Subcutaneous abdominal adipose tissue (tissue), 5 donors: Measurements from ENCODE around the gene MAJIN.
"Not testable (repeated sequence)": the region's sequence is repeated elsewhere in the genome, so short reads cannot be mapped to it uniquely, and the experiment has no call there.

ENCODE experiments used
- H3K27ac ChIP-seq: one replicate; pipeline ENCODE4 v1.7.0; 2013; ENCODE audit warnings: low read depth, mild to moderate bottlenecking, inconsistent platforms, low read length, moderate library complexity
- H3K27me3 ChIP-seq, 5 donors: one replicate each; pipeline ENCODE4 v1.7.0; 2013; ENCODE audit warnings: low read length in 5 of 5, inconsistent platforms in 1 of 5; ENCODE audit not compliant: control insufficient read depth in 5 of 5, insufficient read depth in 4 of 5
- H3K36me3 ChIP-seq, 5 donors: one replicate each; pipeline ENCODE4 v1.7.0; 2013; ENCODE audit warnings: low read length in 5 of 5; ENCODE audit not compliant: control insufficient read depth in 5 of 5, insufficient read depth in 5 of 5
- H3K4me1 ChIP-seq, 5 donors: one replicate each; pipeline ENCODE4 v1.7.0; 2013; ENCODE audit warnings: low read length in 5 of 5, mild to moderate bottlenecking in 3 of 5, moderate library complexity in 1 of 5; ENCODE audit not compliant: control insufficient read depth in 5 of 5, insufficient read depth in 5 of 5
- H3K4me3 ChIP-seq, 5 donors: one replicate each; pipeline ENCODE4 v1.7.0; 2013; ENCODE audit warnings: low read length in 5 of 5, low read depth in 1 of 5
- H3K9ac ChIP-seq, 5 donors: one replicate each; pipeline ENCODE4 v1.7.0; 2013; ENCODE audit warnings: low read length in 5 of 5, mild to moderate bottlenecking in 4 of 5, moderate library complexity in 3 of 5
- H3K9me3 ChIP-seq, 5 donors: one replicate each; pipeline ENCODE4 v1.7.0; 2013; ENCODE audit warnings: low read length in 5 of 5; ENCODE audit not compliant: control insufficient read depth in 5 of 5
- donor health status: healthy.
- donor health status: healthy.
- donor health status: healthy.
- donor health status: healthy.
- donor health status: healthy.

MAJIN gene

GRCh38 chr11:64994318-64994717, 22.4 kb upstream of the MAJIN start:
- Histone ChIP-seq H3K36me3 (no peaks in the 10 kb centered on the region), H3K9ac (no peak overlapping the region), H3K9me3 (no peaks in the 10 kb centered on the region), H3K27me3 (peaks cover 0 to 5% (median 0%) of the 10 kb centered on the region in 5 donors), H3K4me3 (no peak overlapping the region), H3K27ac (no peak overlapping the region), H3K4me1 (peaks cover 0 to 40% (median 19%) of the 10 kb centered on the region in 5 donors)

- H3K4me3 ChIP-seq, result peak overlapping the region; percentile 4 to 61 (median 58)
- no peaks in the 10 kb centered on the region for H3K9me3 ChIP-seq
- H3K9ac ChIP-seq, result peak overlapping the region in 2 of 5 donors; percentile 11 to 69
- H3K36me3 ChIP-seq, result no peaks in the 10 kb centered on the region
- H3K27ac ChIP-seq, result no peak overlapping the region
- H3K27me3 ChIP-seq, result peaks cover 0 to 5% (median 0%) of the 10 kb centered on the region in 5 donors
- peaks cover 0 to 38% (median 17%) of the 10 kb centered on the region in 5 donors for H3K4me1 ChIP-seq
These were observed 18.5 kb upstream of the MAJIN start for GRCh38 chr11:64990222-64990923.

- H3K27ac ChIP-seq, result no peak overlapping the region
- peaks cover 0 to 35% (median 17%) of the 10 kb centered on the region in 5 donors for H3K4me1 ChIP-seq
- peaks cover 0 to 5% (median 0%) of the 10 kb centered on the region in 5 donors for H3K27me3 ChIP-seq
- H3K9me3 ChIP-seq, result no peaks in the 10 kb centered on the region
- H3K36me3 ChIP-seq, result no peaks in the 10 kb centered on the region
- H3K9ac ChIP-seq, result peak overlapping the region in 1 of 5 donors; percentile 43
- peak overlapping the region; percentile 4 to 61 (median 58) for H3K4me3 ChIP-seq
These were observed 17.5 kb upstream of the MAJIN start for GRCh38 chr11:64989416-64989815.

- no peaks in the 10 kb centered on the region for H3K9me3 ChIP-seq
- no peak overlapping the region for H3K9ac ChIP-seq
- H3K27ac ChIP-seq, result no peak overlapping the region
- H3K4me3 ChIP-seq, result no peak overlapping the region
- H3K27me3 ChIP-seq, result peaks cover 0 to 5% (median 0%) of the 10 kb centered on the region in 5 donors
- H3K36me3 ChIP-seq, result no peaks in the 10 kb centered on the region
- peaks cover 0 to 32% (median 17%) of the 10 kb centered on the region in 5 donors for H3K4me1 ChIP-seq
These were observed 16.3 kb upstream of the MAJIN start for GRCh38 chr11:64987998-64988854.

GRCh38 chr11:64983339-64983738, 11.4 kb upstream of the MAJIN start:
- not testable (repeated sequence) for H3K9me3 ChIP-seq, H3K4me1 ChIP-seq, H3K27me3 ChIP-seq, H3K4me3 ChIP-seq, H3K9ac ChIP-seq, H3K27ac ChIP-seq, H3K36me3 ChIP-seq

- Histone ChIP-seq H3K4me1 (peaks cover 0 to 8% (median 8%) of the 10 kb centered on the region in 5 donors), H3K9me3 (no peaks in the 10 kb centered on the region), H3K36me3 (no peaks in the 10 kb centered on the region), H3K27me3 (peaks cover 0 to 7% (median 0%) of the 10 kb centered on the region in 5 donors), H3K27ac (no peak overlapping the region), H3K4me3 (no peak overlapping the region), H3K9ac (no peak overlapping the region)
These were observed 4.7 kb upstream of the MAJIN start for GRCh38 chr11:64976651-64977050.

GRCh38 chr11:64974124-64974523, 2.2 kb upstream of the MAJIN start:
- H3K4me1 ChIP-seq, result peaks cover 0 to 12% (median 12%) of the 10 kb centered on the region in 5 donors
- H3K36me3 ChIP-seq, result no peaks in the 10 kb centered on the region
- H3K4me3 ChIP-seq, result no peak overlapping the region
- no peak overlapping the region for H3K9ac ChIP-seq
- no peaks in the 10 kb centered on the region for H3K9me3 ChIP-seq
- peaks cover 0 to 7% (median 0%) of the 10 kb centered on the region in 5 donors for H3K27me3 ChIP-seq
- no peak overlapping the region for H3K27ac ChIP-seq

GRCh38 chr11:64970731-64971151, 1.2 kb downstream of the MAJIN start:
- H3K4me1 ChIP-seq, result peaks cover 0 to 12% (median 12%) of the 10 kb centered on the region in 5 donors

GRCh38 chr11:64969209-64969608, 2.7 kb downstream of the MAJIN start:
- H3K36me3 ChIP-seq, result no peaks in the 10 kb centered on the region
- H3K9ac ChIP-seq, result peak overlapping the region in 1 of 5 donors; percentile 4
- H3K9me3 ChIP-seq, result no peaks in the 10 kb centered on the region
- peaks cover 0 to 12% (median 12%) of the 10 kb centered on the region in 5 donors for H3K4me1 ChIP-seq
- no peak overlapping the region for H3K27ac ChIP-seq
- no peaks in the 10 kb centered on the region for H3K27me3 ChIP-seq
- no peak overlapping the region for H3K4me3 ChIP-seq

More at GRCh38 chr11:64970731-64971151, 1.2 kb downstream of the MAJIN start:
- Histone ChIP-seq H3K9ac (no peak overlapping the region), H3K9me3 (no peaks in the 10 kb centered on the region), H3K36me3 (no peaks in the 10 kb centered on the region), H3K4me3 (no peak overlapping the region), H3K27ac (no peak overlapping the region), H3K27me3 (no peaks in the 10 kb centered on the region)

GRCh38 chr11:64967375-64967774, 4.5 kb downstream of the MAJIN start:
- H3K27me3 ChIP-seq, result no peaks in the 10 kb centered on the region
- no peaks in the 10 kb centered on the region for H3K36me3 ChIP-seq
- H3K4me1 ChIP-seq, result peaks cover 0 to 11% (median 11%) of the 10 kb centered on the region in 5 donors
- no peaks in the 10 kb centered on the region for H3K9me3 ChIP-seq
- no peak overlapping the region for H3K4me3 ChIP-seq
- H3K9ac ChIP-seq, result no peak overlapping the region
- H3K27ac ChIP-seq, result no peak overlapping the region
